Liver (tissue), 9 donors: Measurements from ENCODE around the gene RAD23B. TPM values are rescaled to one million over a fixed set of nuclear protein-coding genes. Genes with fewer than 3 reads are reported as not detected.

ENCODE experiments used
- DNase-seq: peaks from one replicate; pipeline ENCODE4 v3.0.0-alpha.2; 2017; ENCODE audit warnings: low spot score
- H3K27ac ChIP-seq, 2 donors: one replicate each; pipeline ENCODE4 v1.7.0; 2013; ENCODE audit warnings: inconsistent platforms in 2 of 2, low read length in 2 of 2, control low read depth in 1 of 2, low read depth in 1 of 2, mild to moderate bottlenecking in 1 of 2
- H3K27me3 ChIP-seq, 4 donors: one replicate each; pipeline versions ENCODE4 v1.6.1 to v1.7.0; 2013; ENCODE audit warnings: low read length in 3 of 4, inconsistent platforms in 1 of 4, mild to moderate bottlenecking in 1 of 4, moderate library complexity in 1 of 4; ENCODE audit not compliant: control insufficient read depth in 4 of 4, insufficient read depth in 4 of 4
- H3K36me3 ChIP-seq, 4 donors: one replicate each; pipeline versions ENCODE4 v1.6.1 to v1.7.0; 2013; ENCODE audit warnings: low read length in 3 of 4, mild to moderate bottlenecking in 3 of 4, low read depth in 1 of 4, moderate library complexity in 1 of 4; ENCODE audit not compliant: control insufficient read depth in 4 of 4, insufficient read depth in 3 of 4
- H3K4me1 ChIP-seq, 4 donors: one replicate each; pipeline versions ENCODE4 v1.6.1 to v1.7.0; 2013; ENCODE audit warnings: low read length in 3 of 4, mild to moderate bottlenecking in 3 of 4, moderate library complexity in 1 of 4; ENCODE audit not compliant: control insufficient read depth in 4 of 4, insufficient read depth in 4 of 4
- H3K4me3 ChIP-seq, 3 donors: one replicate each; pipeline versions ENCODE4 v1.6.1 to v1.7.0; 2013; ENCODE audit warnings: low read length in 3 of 3, control low read depth in 1 of 3, low read depth in 1 of 3, mild to moderate bottlenecking in 1 of 3
- H3K9ac ChIP-seq, 2 donors: one replicate each; pipeline ENCODE4 v1.7.0; 2013; ENCODE audit warnings: low read length in 2 of 2, mild to moderate bottlenecking in 2 of 2, moderate library complexity in 2 of 2, control low read depth in 1 of 2, low read depth in 1 of 2
- H3K9me3 ChIP-seq, 4 donors: one replicate each; pipeline versions ENCODE4 v1.6.1 to v1.7.0; 2013; ENCODE audit warnings: low read length in 3 of 4; ENCODE audit not compliant: control insufficient read depth in 4 of 4
- EGR1 ChIP-seq, 2 donors: IDR thresholded peaks; 2 replicates each; pipeline ENCODE4 v1.6.1; 2016 to 2018; ENCODE audit warnings: antibody characterized with exemption in 2 of 2, low read depth in 2 of 2
- FOXA1 ChIP-seq: IDR thresholded peaks from 2 replicates; pipeline ENCODE4 v1.6.1; 2016; ENCODE audit warnings: antibody characterized with exemption
- FOXA2 ChIP-seq: IDR thresholded peaks from 2 replicates; pipeline ENCODE4 v1.6.1; 2016; ENCODE audit warnings: antibody characterized with exemption
- GABPA ChIP-seq, 2 donors: IDR thresholded peaks in 1 of 2; conservative IDR thresholded peaks in 1 of 2; 2 replicates each; pipeline ENCODE4 v1.6.1; 2016; ENCODE audit warnings: antibody characterized with exemption in 2 of 2, mild to moderate bottlenecking in 1 of 2, moderate library complexity in 1 of 2
- HNF4A ChIP-seq, 2 donors: conservative IDR thresholded peaks; 2 replicates each; pipeline ENCODE4 v1.6.1; 2016; ENCODE audit warnings: antibody characterized with exemption in 2 of 2, mild to moderate bottlenecking in 2 of 2
- HNF4G ChIP-seq: IDR thresholded peaks from 2 replicates; pipeline ENCODE4 v1.6.1; 2016; ENCODE audit warnings: antibody characterized with exemption
- JUND ChIP-seq, 2 donors: IDR thresholded peaks; 2 replicates each; pipeline ENCODE4 v1.6.1; 2016; ENCODE audit warnings: antibody characterized with exemption in 2 of 2
- NR2F2 ChIP-seq: IDR thresholded peaks from 2 replicates; pipeline ENCODE4 v1.6.1; 2016; ENCODE audit warnings: antibody characterized with exemption
- RAD21 ChIP-seq, 2 donors: IDR thresholded peaks; 2 replicates each; pipeline ENCODE4 v1.6.1; 2016; ENCODE audit warnings: antibody characterized with exemption in 2 of 2, mild to moderate bottlenecking in 2 of 2
- RXRA ChIP-seq, 2 donors: IDR thresholded peaks; 2 replicates each; pipeline ENCODE4 v1.6.1; 2017 to 2018; ENCODE audit warnings: antibody characterized with exemption in 2 of 2, mild to moderate bottlenecking in 1 of 2
- SP1 ChIP-seq: IDR thresholded peaks from 2 replicates; pipeline ENCODE4 v1.6.1; 2018; ENCODE audit warnings: antibody characterized with exemption, mild to moderate bottlenecking
- TAF1 ChIP-seq: conservative IDR thresholded peaks from 2 replicates; pipeline ENCODE4 v1.6.1; 2016; ENCODE audit warnings: antibody characterized with exemption, mild to moderate bottlenecking
- YY1 ChIP-seq: IDR thresholded peaks from 2 replicates; pipeline ENCODE4 v1.6.1; 2016; ENCODE audit warnings: antibody characterized with exemption, mild to moderate bottlenecking
- WGBS: extraction: QIAGEN DNeasy Blood & Tissue Kit; methylation state at CpG from one replicate; pipeline ENCODE4 v1.1.7; 2013; 5-methylcytosine and 5-hydroxymethylcytosine counted together
- polyA plus RNA-seq, 2 donors: library from polyadenylated mRNA; stranded (reverse) in 1 of 2; unstranded in 1 of 2; fragments of 200-250 nt in 1 of 2; fragments of >200 nt in 1 of 2; fragmentation: Nextera tagmentation in 1 of 2; extraction: Ambion mirVana in 1 of 2; gene quantifications; one replicate each; pipeline versions ENCODE4 v1.2.1 to v1.2.3, GENCODE V29; 2013 to 2015
- total RNA-seq, 2 donors: library from RNA; depleted of rRNA; stranded (reverse); fragments of >200 nt; gene quantifications; one replicate each; pipeline ENCODE4 v1.2.3, GENCODE V29; 2014
- TF ChIP-seq, protein P1 (sequence below): IDR thresholded peaks from 2 replicates; pipeline ENCODE4 v1.6.1; 2016; ENCODE audit warnings: antibody characterized with exemption
- TF ChIP-seq, protein P2 (sequence below): IDR thresholded peaks from 2 replicates; pipeline ENCODE4 v1.6.1; 2016; ENCODE audit warnings: antibody characterized with exemption
- TF ChIP-seq, protein P3 (sequence below): fragments of 150-350 bp; IDR thresholded peaks from 2 replicates; pipeline ENCODE4 v1.5.1; 2017; ENCODE audit warnings: improper control_type of control experiment, low read depth, low read length; ENCODE audit not compliant: missing input control
- TF ChIP-seq, protein P4 (sequence below): IDR thresholded peaks from 2 replicates; pipeline ENCODE4 v1.6.1; 2016; ENCODE audit warnings: antibody characterized with exemption, mild to moderate bottlenecking
- TF ChIP-seq, protein P5 (sequence below): IDR thresholded peaks from 2 replicates; pipeline ENCODE4 v1.6.1; 2016; ENCODE audit warnings: antibody characterized with exemption
- donor health status: healthy.
- donor health status: healthy.
- donor health status: healthy.
- donor health status: healthy.
- donor health status: healthy.

Gene RAD23B
- total and polyA plus RNA-seq, 4 donors: 13.6 to 101 (median 61.6) TPM

DNA sequence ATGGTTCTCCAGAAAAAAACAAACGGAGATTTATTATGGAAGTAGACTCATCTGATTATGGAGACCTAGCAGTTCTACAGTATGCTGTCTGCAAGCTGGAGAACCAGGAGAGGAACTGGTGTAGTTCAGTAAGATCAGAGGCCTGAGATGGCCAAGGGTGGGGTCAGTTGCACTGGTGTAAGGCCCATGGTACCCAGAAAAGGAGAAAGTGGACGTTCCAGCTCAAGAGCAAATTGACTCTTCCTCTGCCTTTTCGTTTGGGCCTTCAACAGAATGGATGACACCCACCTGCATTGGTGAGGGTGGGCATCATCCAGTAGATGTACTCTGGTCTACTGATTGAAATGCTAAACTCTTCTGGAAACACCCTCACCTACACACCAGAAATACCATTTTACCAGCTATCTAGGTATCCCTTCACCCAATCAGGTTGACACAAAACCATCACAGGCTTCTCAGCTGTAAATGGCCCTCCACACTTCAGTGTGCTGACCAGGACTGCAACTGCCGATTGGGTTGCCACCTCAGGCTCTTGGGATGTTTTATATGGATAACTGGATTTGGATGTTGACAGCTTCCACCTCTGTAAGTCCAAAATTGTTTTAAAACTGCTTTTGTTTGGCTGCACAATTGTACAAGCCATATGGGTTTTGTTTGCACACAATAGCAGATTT, 51.2 kb downstream of the RAD23B start (continued):
- TF ChIP-seq, protein P1, sequence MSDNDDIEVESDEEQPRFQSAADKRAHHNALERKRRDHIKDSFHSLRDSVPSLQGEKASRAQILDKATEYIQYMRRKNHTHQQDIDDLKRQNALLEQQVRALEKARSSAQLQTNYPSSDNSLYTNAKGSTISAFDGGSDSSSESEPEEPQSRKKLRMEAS: no peak
- no peak for TF ChIP-seq FOXA1
- TF ChIP-seq, protein P2, sequence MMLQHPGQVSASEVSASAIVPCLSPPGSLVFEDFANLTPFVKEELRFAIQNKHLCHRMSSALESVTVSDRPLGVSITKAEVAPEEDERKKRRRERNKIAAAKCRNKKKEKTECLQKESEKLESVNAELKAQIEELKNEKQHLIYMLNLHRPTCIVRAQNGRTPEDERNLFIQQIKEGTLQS: no peak

DNA sequence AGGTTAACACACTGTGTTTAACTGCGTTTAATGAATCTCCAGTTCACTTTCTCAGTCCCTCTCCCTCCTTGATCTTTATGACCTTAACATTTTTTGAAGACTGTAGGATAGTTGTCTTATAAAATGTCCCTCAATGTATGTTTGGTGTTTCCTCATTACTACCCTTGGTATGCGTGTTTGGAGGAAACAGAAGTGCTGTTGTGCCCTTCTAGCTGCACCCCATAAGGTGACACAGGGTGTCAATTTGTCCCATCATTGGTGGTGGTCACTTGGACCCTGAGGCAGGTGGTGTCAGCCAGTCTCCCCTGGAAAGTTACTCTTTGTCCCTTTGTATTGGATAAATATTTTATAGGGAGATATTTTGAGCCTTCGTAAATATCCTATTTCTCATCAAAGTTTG, 52.3 kb downstream of the RAD23B start:
- 97% methylated on average over 3 of the region's 3 CpGs for whole genome bisulfite sequencing
- H3K36me3 ChIP-seq: peaks cover 6 to 44% (median 36%) of the 10 kb centered on the region in 4 donors

More for the DNA sequence above, 52.3 kb downstream of the RAD23B start:
- DNase-seq: no peak
- no peaks in the 10 kb centered on the region for H3K27me3 ChIP-seq
- no peak for TF ChIP-seq TAF1
- no peak for TF ChIP-seq HNF4A (conservative IDR thresholded peaks at IDR 0.05)
- no peak for TF ChIP-seq HNF4G
- TF ChIP-seq, protein P3, sequence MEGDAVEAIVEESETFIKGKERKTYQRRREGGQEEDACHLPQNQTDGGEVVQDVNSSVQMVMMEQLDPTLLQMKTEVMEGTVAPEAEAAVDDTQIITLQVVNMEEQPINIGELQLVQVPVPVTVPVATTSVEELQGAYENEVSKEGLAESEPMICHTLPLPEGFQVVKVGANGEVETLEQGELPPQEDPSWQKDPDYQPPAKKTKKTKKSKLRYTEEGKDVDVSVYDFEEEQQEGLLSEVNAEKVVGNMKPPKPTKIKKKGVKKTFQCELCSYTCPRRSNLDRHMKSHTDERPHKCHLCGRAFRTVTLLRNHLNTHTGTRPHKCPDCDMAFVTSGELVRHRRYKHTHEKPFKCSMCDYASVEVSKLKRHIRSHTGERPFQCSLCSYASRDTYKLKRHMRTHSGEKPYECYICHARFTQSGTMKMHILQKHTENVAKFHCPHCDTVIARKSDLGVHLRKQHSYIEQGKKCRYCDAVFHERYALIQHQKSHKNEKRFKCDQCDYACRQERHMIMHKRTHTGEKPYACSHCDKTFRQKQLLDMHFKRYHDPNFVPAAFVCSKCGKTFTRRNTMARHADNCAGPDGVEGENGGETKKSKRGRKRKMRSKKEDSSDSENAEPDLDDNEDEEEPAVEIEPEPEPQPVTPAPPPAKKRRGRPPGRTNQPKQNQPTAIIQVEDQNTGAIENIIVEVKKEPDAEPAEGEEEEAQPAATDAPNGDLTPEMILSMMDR: no peak
- TF ChIP-seq NR2F2: no peak
- no peak for TF ChIP-seq JUND (IDR thresholded peaks at IDR 0.05)
- TF ChIP-seq RXRA (IDR thresholded peaks at IDR 0.05): no peak
- TF ChIP-seq RAD21 (IDR thresholded peaks at IDR 0.05): no peak
- TF ChIP-seq FOXA1: no peak
- TF ChIP-seq, protein P2: no peak
- TF ChIP-seq, protein P1: no peak
- TF ChIP-seq GABPA (IDR thresholded peaks at IDR 0.05 in 1 of 2, conservative IDR thresholded peaks at IDR 0.05 in 1 of 2): no peak
- TF ChIP-seq FOXA2: no peak
- TF ChIP-seq, protein P4, sequence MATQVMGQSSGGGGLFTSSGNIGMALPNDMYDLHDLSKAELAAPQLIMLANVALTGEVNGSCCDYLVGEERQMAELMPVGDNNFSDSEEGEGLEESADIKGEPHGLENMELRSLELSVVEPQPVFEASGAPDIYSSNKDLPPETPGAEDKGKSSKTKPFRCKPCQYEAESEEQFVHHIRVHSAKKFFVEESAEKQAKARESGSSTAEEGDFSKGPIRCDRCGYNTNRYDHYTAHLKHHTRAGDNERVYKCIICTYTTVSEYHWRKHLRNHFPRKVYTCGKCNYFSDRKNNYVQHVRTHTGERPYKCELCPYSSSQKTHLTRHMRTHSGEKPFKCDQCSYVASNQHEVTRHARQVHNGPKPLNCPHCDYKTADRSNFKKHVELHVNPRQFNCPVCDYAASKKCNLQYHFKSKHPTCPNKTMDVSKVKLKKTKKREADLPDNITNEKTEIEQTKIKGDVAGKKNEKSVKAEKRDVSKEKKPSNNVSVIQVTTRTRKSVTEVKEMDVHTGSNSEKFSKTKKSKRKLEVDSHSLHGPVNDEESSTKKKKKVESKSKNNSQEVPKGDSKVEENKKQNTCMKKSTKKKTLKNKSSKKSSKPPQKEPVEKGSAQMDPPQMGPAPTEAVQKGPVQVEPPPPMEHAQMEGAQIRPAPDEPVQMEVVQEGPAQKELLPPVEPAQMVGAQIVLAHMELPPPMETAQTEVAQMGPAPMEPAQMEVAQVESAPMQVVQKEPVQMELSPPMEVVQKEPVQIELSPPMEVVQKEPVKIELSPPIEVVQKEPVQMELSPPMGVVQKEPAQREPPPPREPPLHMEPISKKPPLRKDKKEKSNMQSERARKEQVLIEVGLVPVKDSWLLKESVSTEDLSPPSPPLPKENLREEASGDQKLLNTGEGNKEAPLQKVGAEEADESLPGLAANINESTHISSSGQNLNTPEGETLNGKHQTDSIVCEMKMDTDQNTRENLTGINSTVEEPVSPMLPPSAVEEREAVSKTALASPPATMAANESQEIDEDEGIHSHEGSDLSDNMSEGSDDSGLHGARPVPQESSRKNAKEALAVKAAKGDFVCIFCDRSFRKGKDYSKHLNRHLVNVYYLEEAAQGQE: no peak
- no peak for TF ChIP-seq EGR1 (IDR thresholded peaks at IDR 0.05; ENCODE audit: low read depth in 2 of 2)
- TF ChIP-seq YY1: no peak
- TF ChIP-seq, protein P5, sequence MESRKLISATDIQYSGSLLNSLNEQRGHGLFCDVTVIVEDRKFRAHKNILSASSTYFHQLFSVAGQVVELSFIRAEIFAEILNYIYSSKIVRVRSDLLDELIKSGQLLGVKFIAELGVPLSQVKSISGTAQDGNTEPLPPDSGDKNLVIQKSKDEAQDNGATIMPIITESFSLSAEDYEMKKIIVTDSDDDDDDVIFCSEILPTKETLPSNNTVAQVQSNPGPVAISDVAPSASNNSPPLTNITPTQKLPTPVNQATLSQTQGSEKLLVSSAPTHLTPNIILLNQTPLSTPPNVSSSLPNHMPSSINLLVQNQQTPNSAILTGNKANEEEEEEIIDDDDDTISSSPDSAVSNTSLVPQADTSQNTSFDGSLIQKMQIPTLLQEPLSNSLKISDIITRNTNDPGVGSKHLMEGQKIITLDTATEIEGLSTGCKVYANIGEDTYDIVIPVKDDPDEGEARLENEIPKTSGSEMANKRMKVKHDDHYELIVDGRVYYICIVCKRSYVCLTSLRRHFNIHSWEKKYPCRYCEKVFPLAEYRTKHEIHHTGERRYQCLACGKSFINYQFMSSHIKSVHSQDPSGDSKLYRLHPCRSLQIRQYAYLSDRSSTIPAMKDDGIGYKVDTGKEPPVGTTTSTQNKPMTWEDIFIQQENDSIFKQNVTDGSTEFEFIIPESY: no peak
- TF ChIP-seq SP1: no peak
- no peaks in the 10 kb centered on the region for H3K9me3 ChIP-seq
- H3K27ac ChIP-seq: no peak overlapping the region
- no peak overlapping the region for H3K9ac ChIP-seq
- H3K4me1 ChIP-seq: peaks cover 0 to 19% (median 7%) of the 10 kb centered on the region in 4 donors
- no peak overlapping the region for H3K4me3 ChIP-seq
